ENCODE data around the gene UBE2G1. TPM values are rescaled to one million over a fixed set of nuclear protein-coding genes. Genes with fewer than 3 reads are reported as not detected.
A peak's percentile ranks its signal among the peaks of the same experiment; 100 is the strongest.
"Not testable (repeated sequence)": the region's sequence is repeated elsewhere in the genome, so short reads cannot be mapped to it uniquely, and the experiment has no call there.

The UBE2G1 gene
- total and polyA plus RNA-seq, 4 donors: 19.9 to 25.3 (median 21.3) TPM

DNA sequence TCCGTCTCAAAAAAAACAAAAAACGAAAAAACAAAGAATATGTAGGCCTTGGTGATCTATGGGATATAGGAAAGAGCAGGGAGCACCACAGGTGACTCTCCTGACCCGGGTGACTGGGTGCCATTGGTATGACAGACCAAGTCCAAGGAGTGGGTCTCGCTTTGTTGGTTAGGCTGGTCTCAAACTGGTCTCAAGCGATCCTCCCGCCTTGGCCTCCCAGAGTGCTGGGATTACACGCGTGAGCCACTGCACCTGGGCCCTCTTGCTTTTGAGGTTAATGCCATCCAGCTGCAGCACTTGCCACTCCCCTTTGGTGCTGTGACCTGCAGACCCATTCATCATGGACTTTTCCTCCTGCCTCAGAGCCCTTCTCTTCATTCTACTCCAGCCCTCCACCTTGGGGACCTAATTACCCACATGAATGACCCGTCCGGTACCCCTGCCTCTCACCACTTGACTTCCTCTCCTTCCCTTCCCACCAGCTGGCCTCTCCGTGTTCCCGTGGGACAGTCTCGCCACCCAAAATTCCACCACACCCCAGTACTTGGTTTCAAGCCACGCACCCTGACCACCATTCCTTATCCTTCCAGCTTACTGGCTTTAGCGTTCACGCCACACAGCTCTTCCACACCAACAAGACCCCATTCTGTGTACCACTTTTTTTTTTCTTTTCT, 3.2 kb upstream of the UBE2G1 start:
- Histone ChIP-seq H3K27me3 (ENCODE audit: control insufficient read depth in 4 of 4, insufficient read depth in 4 of 4, low read length in 3 of 4) (no peaks in the 10 kb centered on the region), H3K36me3 (ENCODE audit: control insufficient read depth in 4 of 4, insufficient read depth in 3 of 4, low read depth in 1 of 4, low read length in 3 of 4) (no peaks in the 10 kb centered on the region), H3K4me1 (ENCODE audit: control insufficient read depth in 4 of 4, insufficient read depth in 4 of 4, low read length in 3 of 4) (peaks cover 2 to 9% (median 4%) of the 10 kb centered on the region in 4 donors), H3K4me3 (ENCODE audit: low read depth in 1 of 3, low read length in 3 of 3) (no peak overlapping the region), H3K27ac (ENCODE audit: low read depth in 1 of 2, low read length in 2 of 2) (no peak overlapping the region), H3K9ac (ENCODE audit: low read depth in 1 of 2, low read length in 2 of 2) (no peak overlapping the region), H3K9me3 (ENCODE audit: control insufficient read depth in 4 of 4, low read length in 3 of 4) (no peaks in the 10 kb centered on the region)
- TF ChIP-seq CTCF (IDR thresholded peaks at IDR 0.05; ENCODE audit: low read depth, low read length, missing input control) (no peak), RXRA (IDR thresholded peaks at IDR 0.05) (no peak), JUND (IDR thresholded peaks at IDR 0.05) (no peak), HNF4A (conservative IDR thresholded peaks at IDR 0.05) (no peak), GABPA (IDR thresholded peaks at IDR 0.05 in 1 of 2, conservative IDR thresholded peaks at IDR 0.05 in 1 of 2) (no peak), SP1 (IDR thresholded peaks at IDR 0.05) (no peak)
- WGBS: 95% methylated on average over 16 of the region's 16 CpGs
- no peak for DNase-seq (ENCODE audit: low spot score)

- DNase-seq (ENCODE audit: low spot score): no peak
- no peak overlapping the region for H3K4me3 ChIP-seq (ENCODE audit: low read depth in 1 of 3, low read length in 3 of 3)
- 89% methylated on average over 5 of the region's 5 CpGs for WGBS
These were observed 1.9 kb upstream of the UBE2G1 start for GRCh38 chr17:4368341-4368740.

DNA sequence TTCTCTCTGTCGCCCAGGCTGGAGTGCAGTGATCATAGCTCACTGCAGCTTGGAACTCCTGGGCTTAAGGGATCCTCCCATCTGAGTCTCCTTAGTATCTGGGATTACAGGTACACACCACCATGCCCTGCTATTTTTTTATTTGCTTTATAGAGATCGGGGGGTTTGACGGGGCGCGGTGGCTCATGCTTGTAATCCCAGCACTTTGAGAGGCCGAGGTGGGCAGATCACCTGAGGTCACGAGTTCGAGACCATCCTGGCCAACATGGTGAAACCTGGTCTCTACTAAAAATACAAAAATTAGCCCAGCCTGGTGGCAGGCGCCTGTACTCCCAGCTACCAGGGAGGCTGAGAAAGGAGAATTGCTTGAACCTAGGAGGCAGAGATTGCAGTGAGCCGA, 702 bp upstream of the UBE2G1 start:
- H3K4me1 ChIP-seq (ENCODE audit: control insufficient read depth in 4 of 4, insufficient read depth in 4 of 4, low read length in 3 of 4): peaks cover 6 to 13% (median 8%) of the 10 kb centered on the region in 4 donors
- H3K27me3 ChIP-seq (ENCODE audit: control insufficient read depth in 4 of 4, insufficient read depth in 4 of 4, low read length in 3 of 4); H3K9me3 ChIP-seq (ENCODE audit: control insufficient read depth in 4 of 4, low read length in 3 of 4); DNase-seq (ENCODE audit: low spot score); H3K9ac ChIP-seq (ENCODE audit: low read depth in 1 of 2, low read length in 2 of 2); H3K4me3 ChIP-seq (ENCODE audit: low read depth in 1 of 3, low read length in 3 of 3); H3K36me3 ChIP-seq (ENCODE audit: control insufficient read depth in 4 of 4, insufficient read depth in 3 of 4, low read depth in 1 of 4, low read length in 3 of 4): not testable (repeated sequence)
- 97% methylated on average over 10 of the region's 10 CpGs for WGBS
- H3K27ac ChIP-seq (ENCODE audit: low read depth in 1 of 2, low read length in 2 of 2): peak overlapping the region in 1 of 2 donors; percentile 93

More at GRCh38 chr17:4368341-4368740, 1.9 kb upstream of the UBE2G1 start:
- H3K36me3 ChIP-seq (ENCODE audit: control insufficient read depth in 4 of 4, insufficient read depth in 3 of 4, low read depth in 1 of 4, low read length in 3 of 4): no peaks in the 10 kb centered on the region
- H3K9ac ChIP-seq (ENCODE audit: low read depth in 1 of 2, low read length in 2 of 2): no peak overlapping the region
- H3K27ac ChIP-seq (ENCODE audit: low read depth in 1 of 2, low read length in 2 of 2): no peak overlapping the region
- no peaks in the 10 kb centered on the region for H3K27me3 ChIP-seq (ENCODE audit: control insufficient read depth in 4 of 4, insufficient read depth in 4 of 4, low read length in 3 of 4)
- TF ChIP-seq HNF4A (conservative IDR thresholded peaks at IDR 0.05) (no peak), RXRA (IDR thresholded peaks at IDR 0.05) (no peak)
- peaks cover 4 to 12% (median 8%) of the 10 kb centered on the region in 4 donors for H3K4me1 ChIP-seq (ENCODE audit: control insufficient read depth in 4 of 4, insufficient read depth in 4 of 4, low read length in 3 of 4)
- no peaks in the 10 kb centered on the region for H3K9me3 ChIP-seq (ENCODE audit: control insufficient read depth in 4 of 4, low read length in 3 of 4)

GRCh38 chr17:4365628-4366326, 698 bp downstream of the UBE2G1 start:
- Histone ChIP-seq H3K36me3 (ENCODE audit: control insufficient read depth in 4 of 4, insufficient read depth in 3 of 4, low read depth in 1 of 4, low read length in 3 of 4) (peaks cover 0 to 2% (median 0%) of the 10 kb centered on the region in 4 donors), H3K9me3 (ENCODE audit: control insufficient read depth in 4 of 4, low read length in 3 of 4) (no peaks in the 10 kb centered on the region), H3K9ac (ENCODE audit: low read depth in 1 of 2, low read length in 2 of 2) (peak overlapping the region; percentile 48 to 89), H3K4me1 (ENCODE audit: control insufficient read depth in 4 of 4, insufficient read depth in 4 of 4, low read length in 3 of 4) (peaks cover 6 to 14% (median 8%) of the 10 kb centered on the region in 4 donors), H3K27me3 (ENCODE audit: control insufficient read depth in 4 of 4, insufficient read depth in 4 of 4, low read length in 3 of 4) (no peaks in the 10 kb centered on the region), H3K27ac (ENCODE audit: low read depth in 1 of 2, low read length in 2 of 2) (peak overlapping the region; percentile 93 to 95), H3K4me3 (ENCODE audit: low read depth in 1 of 3, low read length in 3 of 3) (peak overlapping the region; percentile 75 to 100 (median 80))
- DNase-seq (ENCODE audit: low spot score): peak; percentile 63
- WGBS: under 1% methylated on average over 82 of the region's 82 CpGs
- TF ChIP-seq JUND (IDR thresholded peaks at IDR 0.05) (no peak), NR2F2 (IDR thresholded peaks at IDR 0.05) (no peak), MAX (IDR thresholded peaks at IDR 0.05) (no peak), RAD21 (IDR thresholded peaks at IDR 0.05) (no peak), GABPA (IDR thresholded peaks at IDR 0.05 in 1 of 2, conservative IDR thresholded peaks at IDR 0.05 in 1 of 2) (no peak), ATF3 (IDR thresholded peaks at IDR 0.05) (no peak), HNF4A (conservative IDR thresholded peaks at IDR 0.05) (no peak), TAF1 (conservative IDR thresholded peaks at IDR 0.05) (no peak), FOXA1 (IDR thresholded peaks at IDR 0.05) (no peak), RXRA (IDR thresholded peaks at IDR 0.05) (no peak), YY1 (IDR thresholded peaks at IDR 0.05) (no peak), SP1 (IDR thresholded peaks at IDR 0.05) (no peak)
- TF ChIP-seq, protein P1, sequence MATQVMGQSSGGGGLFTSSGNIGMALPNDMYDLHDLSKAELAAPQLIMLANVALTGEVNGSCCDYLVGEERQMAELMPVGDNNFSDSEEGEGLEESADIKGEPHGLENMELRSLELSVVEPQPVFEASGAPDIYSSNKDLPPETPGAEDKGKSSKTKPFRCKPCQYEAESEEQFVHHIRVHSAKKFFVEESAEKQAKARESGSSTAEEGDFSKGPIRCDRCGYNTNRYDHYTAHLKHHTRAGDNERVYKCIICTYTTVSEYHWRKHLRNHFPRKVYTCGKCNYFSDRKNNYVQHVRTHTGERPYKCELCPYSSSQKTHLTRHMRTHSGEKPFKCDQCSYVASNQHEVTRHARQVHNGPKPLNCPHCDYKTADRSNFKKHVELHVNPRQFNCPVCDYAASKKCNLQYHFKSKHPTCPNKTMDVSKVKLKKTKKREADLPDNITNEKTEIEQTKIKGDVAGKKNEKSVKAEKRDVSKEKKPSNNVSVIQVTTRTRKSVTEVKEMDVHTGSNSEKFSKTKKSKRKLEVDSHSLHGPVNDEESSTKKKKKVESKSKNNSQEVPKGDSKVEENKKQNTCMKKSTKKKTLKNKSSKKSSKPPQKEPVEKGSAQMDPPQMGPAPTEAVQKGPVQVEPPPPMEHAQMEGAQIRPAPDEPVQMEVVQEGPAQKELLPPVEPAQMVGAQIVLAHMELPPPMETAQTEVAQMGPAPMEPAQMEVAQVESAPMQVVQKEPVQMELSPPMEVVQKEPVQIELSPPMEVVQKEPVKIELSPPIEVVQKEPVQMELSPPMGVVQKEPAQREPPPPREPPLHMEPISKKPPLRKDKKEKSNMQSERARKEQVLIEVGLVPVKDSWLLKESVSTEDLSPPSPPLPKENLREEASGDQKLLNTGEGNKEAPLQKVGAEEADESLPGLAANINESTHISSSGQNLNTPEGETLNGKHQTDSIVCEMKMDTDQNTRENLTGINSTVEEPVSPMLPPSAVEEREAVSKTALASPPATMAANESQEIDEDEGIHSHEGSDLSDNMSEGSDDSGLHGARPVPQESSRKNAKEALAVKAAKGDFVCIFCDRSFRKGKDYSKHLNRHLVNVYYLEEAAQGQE (IDR thresholded peaks at IDR 0.05): no peak

All from liver (tissue), 9 donors.